Endothelial cell of umbilical vein (primary cell): ENCODE data around the gene GABBR2.

ENCODE experiments used
- CTCF ChIP-seq, 2 donors: IDR thresholded peaks; 1 replicate in 1 of 2; 2 replicates in 1 of 2; pipeline ENCODE4 v1.5.1; 2011; ENCODE audit warnings: low read length in 2 of 2, mild to moderate bottlenecking in 2 of 2, moderate library complexity in 2 of 2, control low read depth in 1 of 2, inconsistent platforms in 1 of 2, low read depth in 1 of 2; ENCODE audit not compliant: insufficient read depth in 1 of 2; ENCODE audit errors: extremely low read depth in 1 of 2
- EZH2 ChIP-seq: IDR thresholded peaks from 2 replicates; pipeline ENCODE4 v1.6.1; 2012; ENCODE audit warnings: borderline replicate concordance, low read depth, mild to moderate bottlenecking, moderate library complexity, low read length, inconsistent platforms; ENCODE audit not compliant: severe bottlenecking
- POLR2A ChIP-seq: IDR thresholded peaks from 2 replicates; pipeline ENCODE4 v1.6.1; 2012; ENCODE audit warnings: low read depth, mild to moderate bottlenecking, control low read depth, low read length
- POLR2AphosphoS5 ChIP-seq: IDR thresholded peaks from 2 replicates; pipeline ENCODE4 v1.6.1; 2012; ENCODE audit warnings: low read depth, mild to moderate bottlenecking, control low read depth, low read length, moderate library complexity; ENCODE audit not compliant: insufficient read depth
- TF ChIP-seq, protein P1 (sequence below): IDR thresholded peaks from 2 replicates; pipeline ENCODE4 v1.6.1; 2011; ENCODE audit not compliant: insufficient read depth, insufficient read length

DNA sequence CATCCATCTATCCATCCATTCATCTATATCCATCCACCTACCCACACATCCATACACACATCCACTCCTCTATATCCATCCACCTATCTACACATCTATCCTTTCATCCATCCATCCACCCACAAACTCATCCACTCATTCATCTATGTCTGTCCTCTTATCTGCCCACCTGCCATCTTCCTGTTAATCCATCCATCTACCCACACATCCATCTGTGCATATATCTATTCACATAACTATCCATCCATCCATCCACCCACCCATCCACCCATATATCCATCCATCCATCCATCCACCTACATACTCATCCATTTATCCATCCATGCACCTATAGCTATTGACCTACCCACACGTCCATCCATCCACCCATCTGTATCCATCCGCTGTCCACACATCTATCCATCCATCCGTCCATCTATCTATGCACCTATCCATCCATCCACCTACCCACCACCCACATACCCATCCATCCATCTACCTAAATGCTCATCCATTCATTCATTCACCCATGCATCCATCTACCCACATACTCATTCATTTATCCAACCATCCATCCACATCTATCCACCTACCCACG is 271.2 kb downstream of the GABBR2 start:
- no peak for TF ChIP-seq CTCF (IDR thresholded peaks at IDR 0.05; ENCODE audit: extremely low read depth in 1 of 2, insufficient read depth in 1 of 2, low read depth in 1 of 2, low read length in 2 of 2)
- TF ChIP-seq EZH2: no peak
- TF ChIP-seq POLR2AphosphoS5: no peak
- no peak for TF ChIP-seq POLR2A
- TF ChIP-seq, protein P1, sequence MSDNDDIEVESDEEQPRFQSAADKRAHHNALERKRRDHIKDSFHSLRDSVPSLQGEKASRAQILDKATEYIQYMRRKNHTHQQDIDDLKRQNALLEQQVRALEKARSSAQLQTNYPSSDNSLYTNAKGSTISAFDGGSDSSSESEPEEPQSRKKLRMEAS: no peak
